ENCODE results near the gene CXorf49B. TPM values are rescaled to one million over a fixed set of nuclear protein-coding genes. Genes with fewer than 3 reads are reported as not detected.
A peak's percentile ranks its signal among the peaks of the same experiment; 100 is the strongest.
"Not testable (repeated sequence)": the region's sequence is repeated elsewhere in the genome, so short reads cannot be mapped to it uniquely, and the experiment has no call there.

Gene CXorf49B
- total RNA-seq, 3 donors from 2014 or later = not detected

DNA sequence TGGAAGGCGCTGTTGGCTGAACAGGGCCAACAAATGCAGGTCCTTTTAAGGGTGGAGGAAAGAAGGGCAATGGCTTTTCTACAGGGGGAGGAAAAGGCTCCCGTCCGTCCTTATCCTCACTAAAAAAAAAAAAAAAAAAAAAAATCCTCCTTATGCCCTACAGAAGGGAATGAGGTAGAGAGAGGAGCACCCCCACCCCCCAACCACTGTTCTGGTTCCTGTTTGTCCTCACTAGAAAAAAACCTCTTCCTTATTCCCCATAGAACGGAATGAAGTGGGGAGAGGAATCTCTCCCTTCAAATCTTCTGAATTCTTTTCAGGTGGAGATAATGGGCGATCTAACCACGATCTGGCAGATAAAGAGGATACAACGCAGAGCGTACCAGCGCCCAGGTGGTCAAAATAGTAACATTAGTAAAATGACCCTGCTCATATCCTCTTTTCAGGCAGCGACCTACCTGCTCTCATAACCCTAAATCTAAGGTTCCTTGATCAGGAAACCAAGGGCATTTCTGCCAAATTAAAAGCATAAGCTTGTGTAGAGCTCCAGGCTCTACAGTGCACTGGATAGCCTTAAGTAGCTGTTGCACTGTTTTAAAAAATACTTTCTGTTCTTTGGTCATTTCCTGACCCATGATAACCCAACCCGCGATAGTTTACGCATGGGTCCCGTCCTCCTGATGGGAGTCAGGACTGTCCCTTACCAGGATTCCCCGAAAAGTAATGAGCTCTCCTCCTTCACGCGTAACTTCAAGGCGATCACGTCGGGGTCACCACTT is 20.6 kb downstream of the CXorf49B start:
- H3K36me3 ChIP-seq (ENCODE audit: low read depth); ATAC-seq; H3K9me3 ChIP-seq; H3K4me3 ChIP-seq; DNase-seq; H3K4me1 ChIP-seq (ENCODE audit: low read depth); intact Hi-C loops (cut with DNase I, micrococcal nuclease): not testable (repeated sequence)

DNA sequence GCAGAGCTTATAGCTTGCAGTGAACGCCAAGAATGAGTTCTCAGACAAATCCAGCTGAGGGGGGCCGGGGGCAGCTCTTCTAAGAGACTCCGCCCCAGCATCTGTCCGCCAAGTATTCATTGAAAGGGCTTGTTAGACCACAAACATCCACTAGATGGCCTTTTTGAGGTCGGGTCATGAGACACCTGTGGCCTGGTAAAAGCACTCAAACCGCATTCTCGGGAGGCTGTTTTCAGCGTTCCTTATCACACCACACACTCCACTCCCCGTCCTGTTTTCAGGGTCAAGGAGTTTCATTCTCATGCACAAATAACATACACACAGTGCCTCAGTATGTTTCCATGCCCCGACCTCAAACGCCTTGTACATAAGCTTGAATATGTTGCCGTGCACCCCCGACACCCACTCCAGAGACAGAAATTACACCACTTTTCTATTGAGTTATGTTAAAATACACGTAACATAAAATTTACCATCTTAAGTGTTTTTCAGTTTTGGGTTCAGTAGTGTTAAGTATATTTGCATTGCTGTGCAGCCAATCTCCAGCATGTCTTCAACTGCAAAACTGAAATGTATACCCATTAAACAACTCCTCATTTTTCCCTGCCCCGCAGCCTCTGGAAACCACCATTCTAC is 21.3 kb downstream of the CXorf49B start:
- H3K9me3 ChIP-seq; intact Hi-C loops (cut with DNase I, micrococcal nuclease); DNase-seq; H3K4me1 ChIP-seq (ENCODE audit: low read depth); H3K4me3 ChIP-seq; H3K36me3 ChIP-seq (ENCODE audit: low read depth): not testable (repeated sequence)
- peak; percentile 30 for ATAC-seq

DNA sequence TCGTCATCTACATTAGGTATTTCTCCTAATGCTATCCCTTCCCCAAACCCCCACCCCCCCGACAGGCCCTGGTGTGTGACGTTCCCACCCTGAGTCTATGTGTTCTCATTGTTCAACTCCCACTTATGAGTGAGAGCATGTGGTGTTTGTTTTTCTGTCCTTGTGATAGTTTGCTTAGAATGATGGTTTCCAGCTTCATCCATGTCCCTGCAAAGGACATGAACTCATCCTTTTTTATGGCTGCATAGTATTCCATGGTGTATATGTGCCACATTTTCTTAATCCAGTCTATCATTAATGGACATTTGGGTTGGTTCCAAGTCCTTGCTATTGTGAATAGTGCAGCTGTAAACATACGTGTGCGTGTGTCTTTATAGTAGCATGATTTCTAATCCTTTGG is 43.3 kb downstream of the CXorf49B start:
- H3K9me3 ChIP-seq; intact Hi-C loops (cut with DNase I, micrococcal nuclease); DNase-seq; H3K4me1 ChIP-seq (ENCODE audit: low read depth); H3K36me3 ChIP-seq (ENCODE audit: low read depth); H3K4me3 ChIP-seq; ATAC-seq: not testable (repeated sequence)

DNA sequence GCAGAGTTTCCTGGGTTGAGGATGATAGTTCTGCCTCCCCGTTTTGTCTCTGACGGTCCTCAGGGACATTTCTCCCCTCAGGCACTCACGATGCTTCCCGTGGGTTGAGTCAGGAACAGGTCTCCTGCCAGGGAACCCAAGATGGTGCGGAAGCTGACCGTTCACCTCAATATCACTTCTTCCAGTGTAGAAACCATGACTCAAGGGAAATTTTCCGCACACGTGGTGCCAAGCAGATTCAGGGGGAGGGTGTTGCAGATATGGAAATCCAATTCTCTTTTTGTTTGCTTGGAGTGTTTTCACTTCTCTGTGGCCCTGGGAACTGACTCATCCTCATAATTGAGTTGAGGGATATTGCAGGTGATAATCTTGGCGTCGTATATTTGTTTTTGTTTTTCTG is 46.7 kb downstream of the CXorf49B start:
- DNase-seq (no peak), ATAC-seq (no peak)
- Histone ChIP-seq H3K4me3 (no peak overlapping the region), H3K9me3 (no peaks in the 10 kb centered on the region), H3K36me3 (ENCODE audit: low read depth) (no peaks in the 10 kb centered on the region), H3K4me1 (ENCODE audit: low read depth) (no peaks in the 10 kb centered on the region)
- TF ChIP-seq, protein P1, sequence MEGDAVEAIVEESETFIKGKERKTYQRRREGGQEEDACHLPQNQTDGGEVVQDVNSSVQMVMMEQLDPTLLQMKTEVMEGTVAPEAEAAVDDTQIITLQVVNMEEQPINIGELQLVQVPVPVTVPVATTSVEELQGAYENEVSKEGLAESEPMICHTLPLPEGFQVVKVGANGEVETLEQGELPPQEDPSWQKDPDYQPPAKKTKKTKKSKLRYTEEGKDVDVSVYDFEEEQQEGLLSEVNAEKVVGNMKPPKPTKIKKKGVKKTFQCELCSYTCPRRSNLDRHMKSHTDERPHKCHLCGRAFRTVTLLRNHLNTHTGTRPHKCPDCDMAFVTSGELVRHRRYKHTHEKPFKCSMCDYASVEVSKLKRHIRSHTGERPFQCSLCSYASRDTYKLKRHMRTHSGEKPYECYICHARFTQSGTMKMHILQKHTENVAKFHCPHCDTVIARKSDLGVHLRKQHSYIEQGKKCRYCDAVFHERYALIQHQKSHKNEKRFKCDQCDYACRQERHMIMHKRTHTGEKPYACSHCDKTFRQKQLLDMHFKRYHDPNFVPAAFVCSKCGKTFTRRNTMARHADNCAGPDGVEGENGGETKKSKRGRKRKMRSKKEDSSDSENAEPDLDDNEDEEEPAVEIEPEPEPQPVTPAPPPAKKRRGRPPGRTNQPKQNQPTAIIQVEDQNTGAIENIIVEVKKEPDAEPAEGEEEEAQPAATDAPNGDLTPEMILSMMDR (IDR thresholded peaks at IDR 0.05) = no peak
- intact Hi-C loops (cut with DNase I, micrococcal nuclease) = no loop called here

DNA sequence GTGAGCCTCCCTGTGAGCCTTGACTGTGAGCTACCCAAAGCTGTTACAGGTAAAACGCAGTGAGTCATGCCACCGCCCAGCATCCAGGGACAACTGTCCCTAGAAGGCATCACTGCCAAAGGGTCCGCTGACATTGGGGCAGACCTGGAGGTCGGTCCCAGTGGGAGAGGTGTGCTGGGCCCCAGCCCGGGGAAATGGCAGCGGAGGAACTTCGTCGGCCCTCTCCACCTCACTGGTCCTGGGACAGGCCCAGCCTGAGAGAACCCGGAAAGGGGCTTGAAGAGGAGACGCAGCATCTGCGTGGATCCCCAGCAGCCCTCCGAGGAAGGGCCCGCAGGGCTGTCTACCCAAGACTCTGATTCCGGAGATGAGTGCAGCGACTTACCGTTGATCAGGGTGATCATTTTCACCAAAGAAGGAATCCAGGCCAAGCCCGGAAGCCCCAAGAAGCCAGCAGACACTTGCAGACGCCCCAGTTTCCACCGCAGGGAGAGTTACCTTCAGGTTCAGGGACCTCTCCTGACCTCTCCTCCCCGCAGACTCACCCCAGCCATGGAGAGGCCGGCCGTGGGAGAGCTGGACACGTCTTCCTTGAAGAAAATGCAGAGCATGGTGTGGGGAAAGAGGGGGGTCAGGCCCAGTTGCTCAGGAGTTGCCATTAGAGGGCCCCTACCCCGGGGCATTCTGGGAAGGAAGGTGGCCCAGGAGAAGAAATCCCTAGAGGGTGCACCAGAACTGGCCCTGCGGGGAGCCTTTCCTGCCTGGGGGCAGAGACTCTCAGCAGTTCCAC is 51.2 kb downstream of the CXorf49B start:
- Histone ChIP-seq H3K9me3 (no peaks in the 10 kb centered on the region), H3K4me1 (ENCODE audit: low read depth) (no peaks in the 10 kb centered on the region), H3K4me3 (no peak overlapping the region), H3K36me3 (ENCODE audit: low read depth) (no peaks in the 10 kb centered on the region)
- intact Hi-C loops (cut with DNase I, micrococcal nuclease) = no loop called here
- DNase-seq (no peak), ATAC-seq (no peak)
- TF ChIP-seq, protein P1 (IDR thresholded peaks at IDR 0.05) = no peak

DNA sequence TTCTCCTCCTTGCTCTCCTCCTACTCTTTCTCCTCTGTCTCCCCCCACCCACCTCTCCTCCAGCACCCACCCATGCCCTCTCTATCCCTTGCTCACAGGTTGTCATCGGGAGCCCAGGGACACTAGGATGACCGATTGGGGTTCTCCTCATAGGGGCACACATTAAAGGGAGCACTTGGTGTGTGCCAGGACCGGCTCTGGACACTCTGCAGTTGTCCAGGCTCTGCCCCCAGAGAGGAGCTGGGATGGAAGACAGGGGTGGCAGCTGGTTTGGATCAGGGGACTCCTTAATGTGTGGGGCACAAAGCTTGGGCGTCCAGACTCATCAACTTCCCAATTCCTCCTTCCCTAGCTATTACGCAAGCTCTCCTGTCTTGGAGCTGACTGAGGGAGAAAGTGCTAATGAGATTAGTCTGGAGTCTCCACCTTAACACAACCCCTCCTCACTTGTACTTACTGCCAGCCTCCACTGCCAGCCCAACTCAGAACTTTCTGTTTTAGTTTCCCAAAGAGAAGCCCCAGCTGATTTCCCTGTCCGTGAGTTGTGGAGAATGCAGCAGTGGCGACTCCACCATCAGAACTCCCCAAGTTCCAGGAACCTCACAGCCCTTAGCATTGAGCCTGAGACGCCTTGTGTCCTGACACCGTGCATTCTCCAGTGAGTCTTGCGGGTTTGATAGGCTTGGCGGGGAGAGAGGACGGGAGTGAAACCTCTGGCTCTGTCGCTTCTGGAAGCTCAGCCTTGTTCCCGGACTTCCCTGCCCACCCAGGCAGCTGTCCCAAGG is 52.2 kb downstream of the CXorf49B start:
- TF ChIP-seq, protein P1 (IDR thresholded peaks at IDR 0.05) = no peak
- no peaks in the 10 kb centered on the region for H3K9me3 ChIP-seq
- no peaks in the 10 kb centered on the region for H3K4me1 ChIP-seq (ENCODE audit: low read depth)
- DNase-seq = no peak
- H3K36me3 ChIP-seq (ENCODE audit: low read depth) = no peaks in the 10 kb centered on the region
- no peak for ATAC-seq
- no peak overlapping the region for H3K4me3 ChIP-seq
- intact Hi-C loops (cut with DNase I, micrococcal nuclease) = no loop called here

Data from mucosa of descending colon (tissue), 3 donors.